HG02970 (cell line): ENCODE results near the gene UNC13B.

Experiments
- ATAC-seq: cut with Tn5 transposase; IDR thresholded peaks from one replicate; pipeline ENCODE4 v1.9.1; 2021; ENCODE audit warnings: mild to moderate bottlenecking, moderate library complexity, moderate number of reproducible peaks; ENCODE audit not compliant: unreplicated experiment, low FRiP score

UNC13B gene

GRCh38 chr9:35269919-35270318, 108.1 kb downstream of the UNC13B start:
- no peak for ATAC-seq

- ATAC-seq = no peak
These were observed 109.8 kb downstream of the UNC13B start for GRCh38 chr9:35271637-35272036.

GRCh38 chr9:35272989-35273388, 111.2 kb downstream of the UNC13B start:
- ATAC-seq = no peak

GRCh38 chr9:35273591-35273990, 111.8 kb downstream of the UNC13B start:
- ATAC-seq = no peak

- no peak for ATAC-seq
These were observed 113.2 kb downstream of the UNC13B start for GRCh38 chr9:35274993-35275392.

- ATAC-seq = no peak
These were observed 115.3 kb downstream of the UNC13B start for GRCh38 chr9:35277171-35277520.

GRCh38 chr9:35277628-35278359, 116.0 kb downstream of the UNC13B start:
- ATAC-seq = no peak

GRCh38 chr9:35279946-35280345, 118.1 kb downstream of the UNC13B start:
- no peak for ATAC-seq

GRCh38 chr9:35280399-35280798, 118.6 kb downstream of the UNC13B start:
- no peak for ATAC-seq

- ATAC-seq = no peak
These were observed 123.9 kb downstream of the UNC13B start for GRCh38 chr9:35285731-35286130.

- ATAC-seq = no peak
These were observed 124.6 kb downstream of the UNC13B start for GRCh38 chr9:35286381-35286780.

- ATAC-seq = no peak
These were observed 126.3 kb downstream of the UNC13B start for GRCh38 chr9:35287987-35288632.

- ATAC-seq = no peak
These were observed 127.0 kb downstream of the UNC13B start for GRCh38 chr9:35288778-35289177.

GRCh38 chr9:35293376-35293964, 131.7 kb downstream of the UNC13B start:
- ATAC-seq = no peak

GRCh38 chr9:35294066-35294465, 132.3 kb downstream of the UNC13B start:
- ATAC-seq = no peak

GRCh38 chr9:35294556-35294955, 132.7 kb downstream of the UNC13B start:
- no peak for ATAC-seq

GRCh38 chr9:35295369-35296036, 133.7 kb downstream of the UNC13B start:
- no peak for ATAC-seq

GRCh38 chr9:35303567-35303966, 141.8 kb downstream of the UNC13B start:
- no peak for ATAC-seq

GRCh38 chr9:35306283-35306682, 144.5 kb downstream of the UNC13B start:
- no peak for ATAC-seq

GRCh38 chr9:35308316-35308715, 146.5 kb downstream of the UNC13B start:
- no peak for ATAC-seq

- ATAC-seq = no peak
These were observed 150.3 kb downstream of the UNC13B start for GRCh38 chr9:35311891-35312639.
